Suprapubic skin (tissue), 4 donors: Measurements from ENCODE around the gene FOXL3. TPM values are rescaled to one million over a fixed set of nuclear protein-coding genes. Genes with fewer than 3 reads are reported as not detected.

Experiments used
- DNase-seq, 2 donors: peaks; one replicate each; pipeline ENCODE4 v3.0.0-alpha.2; 2019; ENCODE audit warnings: low spot score in 2 of 2
- H3K27ac ChIP-seq: fragments of 200-600 bp; sonication (generic); one replicate; pipeline ENCODE4 v1.5.1; 2019
- H3K27me3 ChIP-seq: fragments of 200-600 bp; sonication (generic); one replicate; pipeline ENCODE4 v1.5.1; 2019
- H3K36me3 ChIP-seq: fragments of 200-600 bp; sonication (generic); one replicate; pipeline ENCODE4 v1.5.1; 2019
- H3K4me1 ChIP-seq: fragments of 200-600 bp; sonication (generic); one replicate; pipeline ENCODE4 v1.5.1; 2019
- H3K4me3 ChIP-seq: fragments of 200-600 bp; sonication (generic); one replicate; pipeline ENCODE4 v1.5.1; 2019; ENCODE audit warnings: mild to moderate bottlenecking
- H3K9me3 ChIP-seq: fragments of 200-600 bp; sonication (generic); one replicate; pipeline ENCODE4 v1.5.1; 2019
- CTCF ChIP-seq, 2 donors: fragments of 200-600 bp in 1 of 2; fragments of 450-650 bp in 1 of 2; sonication (generic) in 1 of 2; IDR thresholded peaks; one replicate each; pipeline ENCODE4 v1.5.1; 2016 to 2019; ENCODE audit warnings: antibody characterized with exemption in 2 of 2, mild to moderate bottlenecking in 1 of 2, moderate library complexity in 1 of 2
- EP300 ChIP-seq: sonication (generic); formaldehyde crosslinking; IDR thresholded peaks from one replicate; pipeline ENCODE4 v1.6.1; 2017; ENCODE audit warnings: antibody characterized with exemption
- POLR2A ChIP-seq, 2 donors: fragments of 450-650 bp; IDR thresholded peaks; one replicate each; pipeline ENCODE4 v1.6.1; 2017; ENCODE audit warnings: antibody characterized with exemption in 2 of 2, mild to moderate bottlenecking in 2 of 2, moderate library complexity in 2 of 2
- POLR2AphosphoS5 ChIP-seq, 3 donors: sonication (generic); formaldehyde crosslinking; IDR thresholded peaks; one replicate each; pipeline ENCODE4 v1.6.1; 2017; ENCODE audit warnings: antibody characterized with exemption in 3 of 3
- WGBS: methylation state at CpG from one replicate; pipeline ENCODE4 v1.1.5; 2018; 5-methylcytosine and 5-hydroxymethylcytosine counted together
- total RNA-seq, 4 donors: library from RNA; depleted of rRNA; stranded (reverse); fragments of >200 nt; gene quantifications; one replicate each; pipeline ENCODE4 v1.1.0, GENCODE V29; 2016

Gene FOXL3
- total RNA-seq, 4 donors from 2014 or later = not detected

GRCh38 chr7:329691-330281, 39.8 kb downstream of the FOXL3 start:
- Histone ChIP-seq H3K9me3 (no peaks in the 10 kb centered on the region), H3K27me3 (no peaks in the 10 kb centered on the region), H3K4me3 (no peak overlapping the region), H3K27ac (no peak overlapping the region), H3K4me1 (peaks cover 18% of the 10 kb centered on the region), H3K36me3 (no peaks in the 10 kb centered on the region)
- no peak for DNase-seq
- 90% methylated on average over 18 of the region's 18 CpGs for WGBS
- no peak for TF ChIP-seq POLR2A (IDR thresholded peaks at IDR 0.05)
- TF ChIP-seq CTCF (IDR thresholded peaks at IDR 0.05) = no peak
- no peak for TF ChIP-seq EP300
- no peak for TF ChIP-seq POLR2AphosphoS5 (IDR thresholded peaks at IDR 0.05)

GRCh38 chr7:330511-331230, 40.7 kb downstream of the FOXL3 start:
- H3K36me3 ChIP-seq = no peaks in the 10 kb centered on the region
- peaks cover 18% of the 10 kb centered on the region for H3K4me1 ChIP-seq
- no peak for DNase-seq
- H3K27ac ChIP-seq = no peak overlapping the region
- H3K27me3 ChIP-seq = no peaks in the 10 kb centered on the region
- no peak for TF ChIP-seq POLR2AphosphoS5 (IDR thresholded peaks at IDR 0.05)
- TF ChIP-seq CTCF (IDR thresholded peaks at IDR 0.05) = no peak
- no peak for TF ChIP-seq EP300
- TF ChIP-seq POLR2A (IDR thresholded peaks at IDR 0.05) = no peak
- WGBS = 83% methylated on average over 15 of the region's 16 CpGs
- no peaks in the 10 kb centered on the region for H3K9me3 ChIP-seq
- no peak overlapping the region for H3K4me3 ChIP-seq

- WGBS = 78% methylated on average over 9 of the region's 23 CpGs
- Histone ChIP-seq H3K9me3 (no peaks in the 10 kb centered on the region), H3K36me3 (no peaks in the 10 kb centered on the region), H3K27me3 (no peaks in the 10 kb centered on the region), H3K4me1 (peaks cover 18% of the 10 kb centered on the region), H3K4me3 (no peak overlapping the region), H3K27ac (no peak overlapping the region)
- TF ChIP-seq POLR2A (IDR thresholded peaks at IDR 0.05) = no peak
- no peak for TF ChIP-seq POLR2AphosphoS5 (IDR thresholded peaks at IDR 0.05)
- no peak for TF ChIP-seq EP300
- no peak for TF ChIP-seq CTCF (IDR thresholded peaks at IDR 0.05)
- DNase-seq = no peak
These were observed 42.1 kb downstream of the FOXL3 start for GRCh38 chr7:332020-332517.

GRCh38 chr7:332646-333392, 42.8 kb downstream of the FOXL3 start:
- H3K4me3 ChIP-seq = peak overlapping the region; percentile 43
- peaks cover 18% of the 10 kb centered on the region for H3K4me1 ChIP-seq
- H3K27me3 ChIP-seq = no peaks in the 10 kb centered on the region
- H3K9me3 ChIP-seq = no peaks in the 10 kb centered on the region
- TF ChIP-seq POLR2AphosphoS5 (IDR thresholded peaks at IDR 0.05) = peak in 1 of 3 donors; percentile 58
- TF ChIP-seq CTCF (IDR thresholded peaks at IDR 0.05) = peak; percentile 61 to 79
- TF ChIP-seq EP300 = no peak
- TF ChIP-seq POLR2A (IDR thresholded peaks at IDR 0.05) = no peak
- whole genome bisulfite sequencing = 14% methylated on average over 1 of the region's 57 CpGs
- peak overlapping the region; percentile 52 for H3K27ac ChIP-seq
- no peaks in the 10 kb centered on the region for H3K36me3 ChIP-seq
- DNase-seq = peak in 1 of 2 donors; percentile 82

- peaks cover 18% of the 10 kb centered on the region for H3K4me1 ChIP-seq
- H3K27me3 ChIP-seq = no peaks in the 10 kb centered on the region
- no peaks in the 10 kb centered on the region for H3K36me3 ChIP-seq
- 13% methylated on average over 17 of the region's 17 CpGs for WGBS
- H3K9me3 ChIP-seq = no peaks in the 10 kb centered on the region
- DNase-seq = no peak
- H3K27ac ChIP-seq = peak overlapping the region; percentile 52
- H3K4me3 ChIP-seq = peak overlapping the region; percentile 43
- TF ChIP-seq CTCF (IDR thresholded peaks at IDR 0.05) (no peak), EP300 (no peak), POLR2A (IDR thresholded peaks at IDR 0.05) (no peak), POLR2AphosphoS5 (IDR thresholded peaks at IDR 0.05) (no peak)
These were observed 43.4 kb downstream of the FOXL3 start for GRCh38 chr7:333393-333764.
